SK-MEL-5 (cell line): ENCODE measurements around the gene UGT2B17. TPM values are rescaled to one million over a fixed set of nuclear protein-coding genes. Genes with fewer than 3 reads are reported as not detected.
"Not testable (repeated sequence)": the region's sequence is repeated elsewhere in the genome, so short reads cannot be mapped to it uniquely, and the experiment has no call there.

Experiments used
- DNase-seq: peaks from one replicate; pipeline ENCODE4 v3.0.0-alpha.2; 2016; ENCODE audit warnings: low read depth, low spot score
- in situ Hi-C: cut with HindIII; loops from 2 replicates; pipeline ENCODE4 v1.10.0; 2016; ENCODE audit warnings: low sequenced_read_pairs, high pct_unique_total_duplicates, low pct_unique_long_range_greater_than_20kb
- total RNA-seq: library from RNA; depleted of rRNA; stranded (reverse); fragments of >200 nt; shearing (Covaris generic); gene quantifications from 2 replicates; pipeline ENCODE4 v1.2.3, GENCODE V29; 2014

UGT2B17 gene
- total RNA-seq, 1 experiment from 2014 or later: not detected

- no peak for DNase-seq
- in situ Hi-C loops: no loop called here
Measured at GRCh38 chr4:68575081-68575480, 1.0 kb downstream of the UGT2B17 start.

GRCh38 chr4:68572653-68573170 lies 3.4 kb downstream of the UGT2B17 start:
- in situ Hi-C loops: no loop called here
- no peak for DNase-seq

GRCh38 chr4:68570122-68570507 lies 6.0 kb downstream of the UGT2B17 start:
- in situ Hi-C loops: no loop called here
- no peak for DNase-seq

- in situ Hi-C loops: no loop called here
- DNase-seq: no peak
Measured at GRCh38 chr4:68569466-68570121, 6.5 kb downstream of the UGT2B17 start.

GRCh38 chr4:68569036-68569435 lies 7.1 kb downstream of the UGT2B17 start:
- peak; percentile 1 for DNase-seq
- in situ Hi-C loops: not testable (repeated sequence)

- in situ Hi-C loops, DNase-seq: not testable (repeated sequence)
Measured at GRCh38 chr4:68568535-68568934, 7.6 kb downstream of the UGT2B17 start.

GRCh38 chr4:68566364-68566763 lies 9.8 kb downstream of the UGT2B17 start:
- in situ Hi-C loops: not testable (repeated sequence)
- DNase-seq: peak; percentile 0

GRCh38 chr4:68565082-68565481 lies 11.0 kb downstream of the UGT2B17 start:
- in situ Hi-C loops, DNase-seq: not testable (repeated sequence)

GRCh38 chr4:68560364-68561070 lies 15.6 kb downstream of the UGT2B17 start:
- in situ Hi-C loops, DNase-seq: not testable (repeated sequence)

- DNase-seq, in situ Hi-C loops: not testable (repeated sequence)
Measured at GRCh38 chr4:68553830-68554229, 22.3 kb downstream of the UGT2B17 start.

GRCh38 chr4:68552818-68553811 lies 23.0 kb downstream of the UGT2B17 start:
- in situ Hi-C loops, DNase-seq: not testable (repeated sequence)

- DNase-seq, in situ Hi-C loops: not testable (repeated sequence)
Measured at GRCh38 chr4:68542742-68543141, 33.4 kb downstream of the UGT2B17 start.

GRCh38 chr4:68536375-68536774 lies 39.7 kb downstream of the UGT2B17 start:
- no peak for DNase-seq
- in situ Hi-C loops: no loop called here

GRCh38 chr4:68535974-68536373 lies 40.1 kb downstream of the UGT2B17 start:
- in situ Hi-C loops: no loop called here
- DNase-seq: no peak

GRCh38 chr4:68522232-68522631 lies 53.9 kb downstream of the UGT2B17 start:
- DNase-seq, in situ Hi-C loops: not testable (repeated sequence)

GRCh38 chr4:68520985-68521384 lies 55.1 kb downstream of the UGT2B17 start:
- DNase-seq: no peak
- in situ Hi-C loops: no loop called here

GRCh38 chr4:68518889-68519288 lies 57.2 kb downstream of the UGT2B17 start:
- in situ Hi-C loops: no loop called here
- DNase-seq: no peak

GRCh38 chr4:68505452-68505851 lies 70.7 kb downstream of the UGT2B17 start:
- DNase-seq, in situ Hi-C loops: not testable (repeated sequence)
